HS-5 (cell line): ENCODE measurements around the gene PAXX.

Source experiments
- DNase-seq: peaks from one replicate; pipeline ENCODE4 v3.0.0-alpha.2; 2012; ENCODE audit warnings: low read depth

PAXX gene

DNA sequence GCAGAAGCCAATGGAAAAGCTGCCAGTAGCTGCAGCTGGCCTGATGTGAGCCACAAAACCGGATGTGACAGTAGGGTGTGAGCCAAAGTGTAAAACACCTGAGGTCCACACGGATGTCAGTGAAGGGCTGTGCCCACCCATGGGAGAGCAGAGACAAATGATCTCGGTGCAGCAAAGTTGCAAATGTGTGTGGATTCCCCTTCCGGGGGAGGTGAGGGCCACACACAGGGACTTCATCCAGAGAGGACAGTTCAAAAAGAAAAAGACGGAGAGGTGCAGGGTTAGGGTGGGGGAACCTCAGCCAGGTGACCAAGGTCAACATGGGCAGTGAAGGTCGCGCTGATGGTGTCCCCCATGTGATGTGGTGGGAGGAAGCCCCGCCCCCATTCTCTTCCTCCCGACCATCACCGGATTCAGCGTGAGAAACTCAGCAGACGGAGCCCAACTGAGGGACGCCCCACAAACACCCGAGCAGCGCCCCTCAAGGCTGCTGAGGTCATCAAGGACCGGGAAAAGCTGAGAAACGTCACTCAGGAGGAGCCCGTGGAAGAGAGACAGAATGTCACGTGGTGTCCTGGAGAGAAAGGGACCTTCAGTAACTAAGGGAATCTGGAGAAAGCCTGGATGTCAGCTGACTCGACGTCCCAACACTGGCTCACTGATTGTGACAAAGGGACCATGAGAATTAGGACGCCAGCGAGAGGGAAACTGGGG lies 26.3 kb upstream of the PAXX start:
- no peak for DNase-seq

DNA sequence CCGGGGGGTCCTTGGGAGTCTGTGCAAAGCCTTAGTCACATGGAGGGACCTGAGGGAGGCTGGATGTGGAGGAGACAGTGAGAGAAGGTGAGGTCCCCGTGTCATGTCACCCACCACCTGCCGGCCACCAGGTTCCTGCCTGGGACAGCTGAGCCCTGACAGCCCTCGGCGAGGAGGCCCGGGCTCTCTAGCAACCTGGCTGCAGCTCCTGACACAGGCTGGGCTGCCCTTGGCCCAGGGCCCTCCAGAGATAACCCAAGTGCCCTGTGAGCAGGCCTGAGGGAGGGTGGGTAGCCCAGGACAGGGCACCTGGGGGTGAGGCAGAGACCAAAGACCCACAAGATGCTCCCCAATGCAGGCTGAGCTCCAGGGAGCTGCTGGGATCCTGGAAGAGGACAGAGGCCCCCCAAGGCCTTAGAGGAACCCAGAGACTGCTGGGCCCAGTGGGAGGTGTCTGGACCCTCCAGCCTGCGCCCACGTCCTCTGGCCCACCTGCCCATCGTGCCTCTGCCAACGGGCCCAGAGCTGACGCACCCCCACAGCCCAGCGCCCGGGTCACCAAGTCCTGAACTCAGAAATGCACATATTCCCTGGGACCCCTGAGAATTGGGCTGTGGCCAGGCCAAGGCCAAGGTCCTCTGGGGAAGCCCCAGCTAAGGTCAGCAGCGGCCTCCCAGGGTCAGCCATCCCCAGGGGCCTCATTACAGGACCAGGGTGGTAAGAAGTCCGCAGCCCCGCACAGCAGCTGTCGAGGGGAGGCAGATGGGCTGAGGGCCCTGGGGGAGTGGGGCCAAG lies 23.7 kb upstream of the PAXX start:
- no peak for DNase-seq

DNA sequence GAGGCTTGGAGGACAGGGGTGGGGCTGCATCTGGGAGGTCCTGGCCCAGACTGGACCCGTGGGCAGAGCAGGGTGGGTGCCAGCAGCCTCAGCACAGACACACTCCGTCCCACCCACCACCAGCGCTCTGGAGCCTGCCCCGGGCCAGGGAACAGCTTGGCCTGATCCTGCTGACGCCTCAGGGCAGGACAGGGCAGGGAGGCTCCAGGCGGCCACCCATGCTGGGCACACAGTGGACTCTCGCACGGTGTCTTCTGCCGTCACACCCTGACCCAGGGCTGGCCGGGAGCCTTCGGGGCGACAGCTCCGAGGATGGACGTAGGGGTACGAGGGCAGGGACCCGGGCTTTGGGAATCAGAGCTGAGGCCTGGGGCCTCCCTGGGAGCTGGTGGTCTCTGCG lies 23.1 kb upstream of the PAXX start:
- no peak for DNase-seq

DNA sequence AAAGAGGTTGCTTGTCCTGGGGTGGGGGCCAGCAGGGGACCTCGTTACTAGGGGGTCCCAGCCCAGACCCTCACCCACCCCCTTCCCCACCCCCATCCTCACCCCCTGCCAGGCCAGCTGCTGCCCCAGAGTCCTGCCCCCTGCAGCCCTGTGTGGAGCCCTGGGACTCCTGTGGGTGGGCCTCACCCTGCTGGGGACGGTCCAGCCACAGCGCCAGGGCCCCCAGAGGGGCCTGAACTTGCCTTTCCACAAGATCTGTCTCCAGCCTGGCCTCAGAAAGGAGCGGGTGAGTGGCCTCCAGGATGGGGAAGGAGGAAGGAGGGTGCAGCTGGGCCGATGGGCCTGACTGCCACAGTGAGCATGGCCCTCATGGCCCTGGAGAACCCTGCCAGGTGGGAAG lies 22.4 kb upstream of the PAXX start:
- DNase-seq: no peak

DNA sequence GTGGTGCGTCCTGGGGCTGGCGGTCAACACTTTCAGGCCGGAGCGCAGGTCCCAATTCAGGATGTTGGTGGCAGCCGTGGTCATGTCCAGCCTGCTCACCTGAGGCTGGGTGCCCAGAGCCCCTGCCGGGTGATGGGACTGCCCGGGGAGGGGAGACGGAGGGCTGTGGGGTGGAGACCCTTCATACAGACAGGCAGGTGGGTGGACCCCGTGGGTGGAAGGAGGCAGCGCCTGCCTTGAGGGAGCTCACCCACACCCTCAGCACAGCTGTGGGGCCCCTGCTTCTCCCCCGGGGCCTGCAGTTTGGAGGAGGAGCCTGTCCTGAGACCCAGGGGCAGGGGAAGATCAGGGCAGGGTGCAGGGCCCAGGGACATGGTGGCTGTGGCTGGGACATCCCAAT lies 21.9 kb upstream of the PAXX start:
- DNase-seq: no peak

DNA sequence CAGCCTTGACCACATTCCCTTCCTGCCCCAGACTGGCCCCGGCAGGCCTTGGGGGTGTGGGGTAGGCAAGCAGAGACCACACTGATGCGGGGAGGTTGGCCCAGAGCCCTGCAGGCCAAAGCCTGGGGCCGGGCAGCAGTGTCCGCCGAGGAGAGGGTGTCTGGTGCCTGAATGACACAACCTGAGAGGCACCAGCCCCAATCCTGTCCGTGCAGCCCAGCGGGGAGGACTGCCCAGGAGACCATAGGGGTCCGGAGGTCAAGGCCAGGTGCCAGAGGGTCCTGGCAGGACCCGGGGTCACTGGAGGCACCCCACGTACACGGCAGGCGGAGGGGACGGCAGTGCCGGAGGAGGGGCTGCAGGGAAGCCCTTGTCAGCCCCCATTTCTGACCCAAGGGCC lies 20.5 kb upstream of the PAXX start:
- DNase-seq: no peak

DNA sequence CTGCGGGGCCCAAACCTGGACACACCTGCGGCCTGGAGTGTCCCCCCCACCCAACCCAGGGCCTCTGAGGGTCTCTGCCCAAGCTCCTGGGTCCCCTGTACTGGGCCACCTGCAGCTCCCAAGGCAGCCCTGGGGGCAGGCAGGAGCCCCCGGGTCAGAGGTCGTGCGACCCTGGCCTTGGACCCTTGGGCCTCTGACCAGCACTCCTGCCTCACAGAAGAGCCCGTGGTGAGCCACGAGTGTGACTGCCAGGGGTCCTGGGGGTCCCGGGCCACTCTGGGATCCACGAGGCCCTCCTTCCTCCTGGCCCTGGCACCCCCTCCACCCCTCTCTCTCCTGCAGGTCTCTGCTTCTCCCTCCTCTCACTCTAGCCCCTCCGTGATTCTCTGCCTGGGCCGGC lies 19.9 kb upstream of the PAXX start:
- DNase-seq: no peak

DNA sequence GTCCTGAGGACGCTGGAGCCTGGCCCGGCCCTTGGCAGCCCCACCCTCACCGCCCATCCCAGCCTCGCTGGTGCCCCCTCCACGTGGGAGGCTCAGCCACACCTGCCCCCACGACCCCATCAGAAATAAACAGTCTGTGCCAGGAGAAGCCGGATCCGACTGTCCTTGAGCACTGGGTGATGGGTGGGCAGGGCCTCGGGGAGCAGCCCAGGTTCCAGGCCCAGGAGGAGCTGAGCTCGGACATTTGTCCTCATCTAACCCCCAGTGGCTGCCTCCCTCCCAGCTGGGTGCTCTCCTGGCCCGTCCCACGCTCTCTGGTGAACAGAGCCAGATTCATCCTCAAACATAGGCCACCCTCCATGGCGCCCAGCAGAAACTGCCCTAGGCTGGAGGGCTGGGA lies 19.5 kb upstream of the PAXX start:
- no peak for DNase-seq

DNA sequence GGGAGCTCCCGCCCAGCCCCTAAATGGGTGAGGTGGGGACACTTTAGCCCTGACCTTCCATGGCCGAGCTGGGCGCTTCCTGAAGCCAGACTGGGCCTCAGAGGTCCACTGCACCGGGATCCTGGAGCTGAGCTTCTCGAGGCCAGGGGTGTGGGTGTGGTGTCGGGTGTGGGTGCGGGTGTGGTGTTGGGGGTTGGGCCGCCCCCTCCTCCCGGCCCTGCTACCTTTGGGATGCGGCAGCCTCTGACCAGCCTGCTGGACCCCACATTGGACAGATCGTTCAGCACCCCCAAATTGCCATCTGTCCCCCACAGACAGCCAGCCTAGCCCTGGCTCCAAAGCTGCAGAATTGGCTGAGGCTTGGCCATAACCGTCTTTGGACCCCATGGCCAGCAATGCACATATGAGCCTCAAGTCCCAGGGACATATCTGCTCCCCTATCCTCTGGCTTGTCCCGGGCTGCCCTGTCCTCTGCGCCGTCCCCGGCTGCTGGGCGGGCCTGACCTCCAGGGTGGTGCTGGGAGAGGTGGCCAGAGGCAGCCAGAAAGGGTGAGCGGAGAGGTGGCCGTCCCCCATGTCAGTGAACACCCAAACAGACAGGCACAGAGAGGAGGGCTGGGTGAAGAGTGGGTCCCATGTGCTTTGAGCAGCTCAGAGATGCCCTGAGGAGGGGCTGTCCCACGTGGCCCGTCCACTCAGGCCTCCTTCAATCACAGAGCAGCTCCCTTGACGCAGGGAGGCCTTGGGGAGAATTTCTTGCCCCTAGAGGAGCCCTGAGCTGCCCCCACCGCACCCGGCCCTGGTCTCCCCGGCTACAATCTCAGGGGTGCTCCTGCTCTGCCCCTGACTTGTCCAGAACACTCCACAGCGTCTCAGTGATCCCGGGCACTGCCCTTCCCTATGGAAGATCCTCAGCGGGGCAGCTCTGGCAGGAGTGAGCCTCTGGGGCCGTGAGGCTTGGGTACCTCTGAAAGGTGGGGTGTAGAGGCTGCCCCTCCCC lies 18.3 kb upstream of the PAXX start:
- DNase-seq: no peak

DNA sequence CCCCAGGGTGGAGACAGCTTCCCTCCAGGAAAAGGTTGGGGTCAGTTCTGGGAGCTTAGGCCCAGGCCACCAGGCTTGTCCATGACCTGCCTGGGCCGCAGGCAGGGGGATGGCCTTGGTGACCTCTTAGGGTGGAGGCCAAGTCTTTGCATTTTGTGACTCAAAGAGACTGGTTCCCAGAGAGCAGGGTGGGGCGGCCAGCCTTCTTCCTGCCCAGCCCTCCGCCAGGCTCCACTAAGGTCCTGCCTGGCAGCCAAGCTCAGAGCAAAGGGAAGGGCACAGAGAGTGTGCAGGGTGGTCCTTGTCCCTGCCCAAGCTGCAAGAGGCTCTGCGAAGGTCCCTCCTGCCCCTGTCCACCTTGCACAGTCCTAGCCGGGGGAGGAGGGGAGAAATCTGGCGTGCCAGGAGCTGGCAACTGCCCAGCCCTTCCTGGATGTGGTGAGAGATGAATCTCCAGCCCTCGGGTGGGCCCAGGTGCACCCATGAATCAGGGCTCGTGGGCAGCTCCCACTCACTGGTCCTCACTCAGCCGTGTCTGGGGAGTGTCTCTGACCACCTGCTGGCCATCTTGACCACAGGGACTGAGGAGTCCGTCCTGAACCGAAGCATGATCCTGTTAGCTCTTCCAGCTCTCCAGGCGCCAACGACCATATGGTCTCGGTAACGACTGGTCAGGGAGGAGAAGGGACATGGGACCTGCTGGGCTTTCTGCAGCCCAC lies 17.2 kb upstream of the PAXX start:
- DNase-seq: no peak

DNA sequence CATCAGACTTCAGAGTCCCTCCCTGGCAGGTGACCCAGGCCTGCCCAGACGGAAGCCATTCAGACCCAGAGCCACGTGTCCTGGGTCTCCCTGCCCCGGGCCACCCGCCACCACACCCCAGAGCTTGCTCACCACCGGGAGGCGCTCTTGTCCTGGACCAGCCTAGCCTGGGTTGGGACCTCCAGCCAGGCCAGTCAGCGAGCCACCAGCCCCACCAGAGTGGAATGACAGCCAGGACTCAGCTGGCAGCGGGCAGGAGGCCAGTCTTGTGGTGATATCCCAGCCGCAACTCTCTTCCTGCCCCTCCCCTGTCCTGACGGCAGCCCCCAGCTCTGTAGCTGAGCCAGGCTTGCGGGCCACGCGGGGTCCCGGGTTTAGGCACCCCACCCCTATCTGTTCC lies 16.6 kb upstream of the PAXX start:
- no peak for DNase-seq

DNA sequence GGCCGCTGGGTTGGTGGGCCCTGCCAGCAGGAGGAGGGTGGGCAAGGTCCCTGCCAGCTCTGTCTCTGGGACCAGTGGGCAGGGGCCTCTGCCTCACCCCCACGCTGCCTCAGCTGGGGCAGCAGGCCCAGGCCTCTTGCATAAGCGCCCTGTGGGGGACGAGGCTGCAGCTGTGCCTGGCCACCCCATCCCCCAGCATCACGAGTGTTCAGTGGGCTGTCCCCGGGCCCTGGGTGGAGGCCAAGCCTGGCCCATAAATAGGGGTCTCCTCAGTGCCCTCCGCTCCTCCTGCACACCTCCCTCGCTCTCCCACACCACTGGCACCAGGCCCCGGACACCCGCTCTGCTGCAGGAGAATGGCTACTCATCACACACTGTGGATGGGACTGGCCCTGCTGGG lies 15.0 kb upstream of the PAXX start, which contains the start of gene PTGDS:
TSS of gene PTGDS (plus strand) at position 282 of the 400 bp plus-strand sequence. CDS start at position 357, 75 bp downstream.
- no peak for DNase-seq

DNA sequence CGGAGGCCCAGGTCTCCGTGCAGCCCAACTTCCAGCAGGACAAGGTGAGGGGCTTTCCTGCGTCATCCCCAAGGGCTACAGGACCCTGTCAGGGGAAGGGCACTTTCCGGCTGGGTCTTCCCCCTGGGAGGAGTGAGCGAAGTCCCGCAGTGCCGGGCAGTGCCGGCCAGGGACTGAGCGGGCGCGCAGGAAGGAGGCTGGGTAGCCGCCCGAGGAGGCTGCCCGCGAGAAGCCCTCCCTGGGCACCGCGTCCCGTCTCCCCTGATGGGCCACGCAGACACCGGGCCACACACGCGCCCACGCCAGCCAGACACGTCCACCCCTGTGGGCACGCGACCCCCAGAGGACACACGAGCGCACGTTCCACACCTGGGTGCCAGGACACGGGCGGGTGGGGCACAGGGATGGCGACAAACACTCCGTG lies 14.6 kb upstream of the PAXX start:
- no peak for DNase-seq

DNA sequence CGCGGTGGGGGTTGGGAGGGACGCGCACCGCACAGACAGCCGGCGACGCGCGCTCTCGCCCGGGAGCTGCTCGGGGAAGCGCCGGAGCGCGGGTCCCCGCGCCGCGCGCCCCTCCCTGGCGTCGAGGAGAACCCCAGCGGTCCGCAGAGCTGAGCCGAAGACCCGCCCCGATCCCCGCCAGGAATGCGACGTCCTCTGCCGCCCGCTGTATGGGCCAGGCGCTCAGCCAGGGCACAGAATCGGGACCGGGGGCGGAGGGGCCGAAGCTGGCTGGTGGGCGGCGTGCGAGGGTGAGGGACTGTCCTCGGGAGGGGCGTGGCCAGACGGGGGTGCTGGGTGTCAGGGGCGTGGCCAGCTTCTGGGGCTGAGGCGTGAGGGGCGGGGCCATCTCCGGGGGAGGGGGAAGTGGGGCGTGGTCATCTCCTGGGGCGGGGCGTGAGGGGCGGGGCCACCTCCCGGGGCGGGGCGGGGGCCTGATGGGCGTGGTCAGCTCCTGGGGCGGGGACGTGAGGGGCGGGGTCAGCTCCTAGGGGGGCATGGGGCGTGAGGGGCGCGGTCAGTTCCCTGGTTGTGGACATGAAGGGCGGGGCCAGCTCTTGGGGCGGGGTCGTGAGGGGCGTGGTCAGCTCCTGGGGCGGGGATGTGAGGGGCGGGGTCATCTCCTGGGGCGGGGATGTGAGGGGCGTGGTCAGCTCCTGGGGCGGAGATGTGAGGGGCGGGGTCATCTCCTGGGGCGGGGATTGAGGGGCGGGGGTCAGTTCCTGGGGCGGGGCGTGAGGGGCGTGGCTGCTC lies 14.0 kb upstream of the PAXX start:
- no peak for DNase-seq

DNA sequence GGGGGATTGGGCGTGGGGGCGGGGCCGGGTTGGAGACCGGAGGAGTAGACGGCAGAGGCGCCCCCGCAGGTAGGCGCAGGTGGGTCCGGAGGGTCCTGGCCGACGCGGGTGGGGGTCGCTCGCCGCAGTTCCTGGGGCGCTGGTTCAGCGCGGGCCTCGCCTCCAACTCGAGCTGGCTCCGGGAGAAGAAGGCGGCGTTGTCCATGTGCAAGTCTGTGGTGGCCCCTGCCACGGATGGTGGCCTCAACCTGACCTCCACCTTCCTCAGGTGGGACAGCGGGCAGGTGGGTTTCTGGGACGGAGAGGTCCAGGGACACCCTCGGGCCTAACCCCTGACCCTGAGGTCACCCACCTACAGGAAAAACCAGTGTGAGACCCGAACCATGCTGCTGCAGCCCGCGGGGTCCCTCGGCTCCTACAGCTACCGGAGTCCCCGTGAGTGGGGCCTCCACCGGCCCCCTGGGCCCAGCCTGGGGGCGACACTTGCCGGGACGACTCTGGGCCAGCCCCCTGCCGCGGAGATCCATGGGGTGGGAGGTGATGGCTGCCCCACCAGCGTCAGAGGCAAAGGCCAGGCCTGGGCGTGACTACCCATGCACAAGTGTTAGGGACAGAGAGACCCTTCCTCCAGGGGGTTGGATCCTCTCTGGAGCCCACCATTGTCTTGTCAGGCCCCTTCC lies 13.2 kb upstream of the PAXX start:
- DNase-seq: no peak

DNA sequence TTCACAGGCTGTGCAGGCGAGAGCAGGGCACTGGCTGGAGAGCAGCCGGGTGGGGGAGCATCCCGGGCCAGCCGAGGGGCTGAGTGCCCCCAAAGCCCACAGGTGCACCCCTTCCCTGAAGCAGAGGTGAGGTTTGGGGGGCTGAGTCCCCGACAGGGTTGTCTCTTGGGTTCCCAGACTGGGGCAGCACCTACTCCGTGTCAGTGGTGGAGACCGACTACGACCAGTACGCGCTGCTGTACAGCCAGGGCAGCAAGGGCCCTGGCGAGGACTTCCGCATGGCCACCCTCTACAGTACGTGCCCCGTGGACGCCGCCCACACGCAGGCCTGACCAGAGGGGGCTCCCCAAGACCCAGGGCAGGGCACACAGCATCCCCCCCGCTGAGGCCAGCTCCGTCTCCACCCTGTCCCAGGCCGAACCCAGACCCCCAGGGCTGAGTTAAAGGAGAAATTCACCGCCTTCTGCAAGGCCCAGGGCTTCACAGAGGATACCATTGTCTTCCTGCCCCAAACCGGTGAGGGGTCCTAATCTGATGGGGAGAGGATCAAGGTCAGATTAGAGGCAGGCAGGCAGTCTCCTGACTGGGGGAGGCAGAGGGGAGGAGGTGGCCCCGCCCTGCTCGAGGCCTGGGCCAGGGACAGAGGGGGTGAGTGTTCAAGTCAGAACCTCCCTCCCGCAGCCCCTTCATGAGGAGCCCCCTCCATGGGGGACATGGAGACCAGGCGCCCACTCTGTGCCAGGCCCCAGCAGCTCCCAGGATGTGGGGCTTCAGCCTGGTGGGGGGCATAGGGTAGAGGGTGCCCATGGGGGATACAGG lies 12.2 kb upstream of the PAXX start:
- DNase-seq: no peak

DNA sequence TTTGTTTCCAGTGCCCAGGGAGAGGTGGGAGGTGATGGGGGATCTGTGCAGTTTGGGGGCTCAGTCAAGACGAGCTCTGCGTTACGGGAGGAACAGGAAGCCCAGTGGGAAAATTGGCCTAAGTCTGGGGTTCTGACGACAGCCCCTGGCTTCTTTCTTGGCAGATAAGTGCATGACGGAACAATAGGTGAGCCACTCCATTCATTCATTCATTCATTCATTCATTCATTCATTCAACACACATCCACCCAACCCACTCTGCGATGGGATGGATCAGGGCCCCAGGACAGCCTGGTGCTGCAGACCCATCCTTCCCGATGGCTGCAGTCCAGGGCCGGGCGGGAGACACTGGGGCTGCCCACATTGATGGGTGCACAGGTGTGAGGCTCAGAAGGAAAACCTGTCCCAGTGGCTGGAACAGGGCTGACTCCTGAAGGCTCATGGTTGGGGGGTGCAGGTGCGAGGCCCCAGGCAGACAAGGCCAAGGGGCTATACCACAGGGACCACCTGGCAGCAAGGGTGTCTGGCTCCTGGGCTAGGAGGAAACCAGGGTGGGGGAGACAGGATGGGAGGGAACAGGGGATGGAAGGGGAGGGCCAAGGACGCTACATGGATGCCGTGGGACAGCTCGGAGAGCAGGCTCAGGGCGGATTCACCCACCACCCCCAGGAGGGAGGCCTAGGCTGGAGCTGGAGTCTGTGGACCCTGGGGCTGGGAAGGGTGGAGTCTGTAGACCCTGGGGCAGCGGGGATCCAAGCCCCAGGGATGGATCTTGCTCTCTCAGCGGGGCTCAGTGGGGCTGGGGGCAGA lies 11.3 kb upstream of the PAXX start:
- no peak for DNase-seq

DNA sequence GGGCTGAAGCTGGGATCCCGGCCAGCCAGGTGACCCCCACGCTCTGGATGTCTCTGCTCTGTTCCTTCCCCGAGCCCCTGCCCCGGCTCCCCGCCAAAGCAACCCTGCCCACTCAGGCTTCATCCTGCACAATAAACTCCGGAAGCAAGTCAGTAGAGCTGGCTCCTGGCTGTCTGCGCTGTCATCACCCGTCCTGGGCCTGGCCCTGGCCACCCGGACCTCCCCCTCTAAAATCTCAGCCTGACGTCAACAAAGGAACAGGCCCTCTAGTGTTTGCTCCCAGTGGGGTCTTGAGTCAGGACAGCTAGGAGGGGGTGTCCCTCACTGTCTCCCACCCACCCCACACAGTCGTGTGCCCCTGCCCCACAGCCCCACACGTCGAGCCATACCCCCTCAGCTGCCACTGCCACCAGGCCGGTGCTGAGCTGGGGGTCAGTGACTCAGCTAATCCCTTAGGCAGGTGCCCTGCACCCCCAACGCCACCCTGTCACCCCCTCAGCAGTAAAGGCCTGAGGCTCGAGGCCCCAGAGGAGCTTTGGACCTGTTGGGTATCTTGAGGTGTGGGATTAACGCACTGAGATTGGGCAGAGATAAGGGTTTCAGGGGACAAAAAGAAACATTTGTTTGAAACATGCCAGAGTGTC lies 10.5 kb upstream of the PAXX start:
- no peak for DNase-seq
